Measurements from ENCODE around the gene CREBBP.

The CREBBP gene

GRCh38 chr16:3690470-3690928 lies 190.0 kb downstream of the CREBBP start:
- in situ Hi-C loops (cut with MboI; ENCODE audit: low sequenced_read_pairs): no loop called here

GRCh38 chr16:3689731-3690130 lies 190.8 kb downstream of the CREBBP start:
- in situ Hi-C loops (cut with MboI; ENCODE audit: low sequenced_read_pairs): no loop called here

GRCh38 chr16:3687792-3688191 lies 192.7 kb downstream of the CREBBP start:
- in situ Hi-C loops (cut with MboI; ENCODE audit: low sequenced_read_pairs): no loop called here

GRCh38 chr16:3687021-3687420 lies 193.5 kb downstream of the CREBBP start:
- in situ Hi-C loops (cut with MboI; ENCODE audit: low sequenced_read_pairs): no loop called here

- in situ Hi-C loops (cut with MboI; ENCODE audit: low sequenced_read_pairs): no loop called here
These were observed 199.3 kb downstream of the CREBBP start for GRCh38 chr16:3681206-3681605.

GRCh38 chr16:3677994-3678393 lies 202.5 kb downstream of the CREBBP start:
- in situ Hi-C loops (cut with MboI; ENCODE audit: low sequenced_read_pairs): no loop called here

- in situ Hi-C loops (cut with MboI; ENCODE audit: low sequenced_read_pairs): no loop called here
These were observed 204.8 kb downstream of the CREBBP start for GRCh38 chr16:3675601-3676130.
